ENCODE data around the gene METTL1. TPM values are rescaled to one million over a fixed set of nuclear protein-coding genes. Genes with fewer than 3 reads are reported as not detected.
A peak's percentile ranks its signal among the peaks of the same experiment; 100 is the strongest.

Gene METTL1
- total and polyA plus RNA-seq, 2 experiments from 2014 or later: 18.9 to 39.5 TPM

- Mint-ChIP-seq H3K4me1 (peaks cover 6% of the 10 kb centered on the region), H3K27me3 (ENCODE audit: insufficient read depth, low read depth, poor library complexity) (peaks cover 12% of the 10 kb centered on the region), H3K4me3 (no peak overlapping the region; the same call in 2 of the 3 replicates), H3K36me3 (ENCODE audit: low read depth) (peaks cover 3% of the 10 kb centered on the region; the same call in 2 of the 3 replicates), H3K27ac (no peak overlapping the region), H3K9me3 (no peaks in the 10 kb centered on the region; the same call in 2 of the 3 replicates)
- H3K4me1 ChIP-seq (ENCODE audit: insufficient read depth): no peaks in the 10 kb centered on the region
- no peaks in the 10 kb centered on the region for H3K36me3 ChIP-seq (ENCODE audit: insufficient read depth)
- no peaks in the 10 kb centered on the region for H3K79me2 ChIP-seq (replicated peaks; ENCODE audit: insufficient read depth)
- no peak overlapping the region for H3K27ac ChIP-seq (ENCODE audit: low read depth)
- H3K27me3 ChIP-seq (ENCODE audit: insufficient read depth): peaks cover 19% of the 10 kb centered on the region
- no peak overlapping the region for H2AFZ ChIP-seq
- no peak for ATAC-seq
- H3F3A ChIP-seq (replicated peaks; ENCODE audit: low read depth): no peaks in the 10 kb centered on the region
- no peak for DNase-seq (ENCODE audit: low spot score)
- no peaks in the 10 kb centered on the region; the same call in 1 of the 2 replicates for H4K20me1 ChIP-seq (replicated peaks; ENCODE audit: insufficient read depth)
- no peak for TF ChIP-seq JUNB (IDR thresholded peaks at IDR 0.05; ENCODE audit: unreplicated experiment)
- TF ChIP-seq, protein P1, sequence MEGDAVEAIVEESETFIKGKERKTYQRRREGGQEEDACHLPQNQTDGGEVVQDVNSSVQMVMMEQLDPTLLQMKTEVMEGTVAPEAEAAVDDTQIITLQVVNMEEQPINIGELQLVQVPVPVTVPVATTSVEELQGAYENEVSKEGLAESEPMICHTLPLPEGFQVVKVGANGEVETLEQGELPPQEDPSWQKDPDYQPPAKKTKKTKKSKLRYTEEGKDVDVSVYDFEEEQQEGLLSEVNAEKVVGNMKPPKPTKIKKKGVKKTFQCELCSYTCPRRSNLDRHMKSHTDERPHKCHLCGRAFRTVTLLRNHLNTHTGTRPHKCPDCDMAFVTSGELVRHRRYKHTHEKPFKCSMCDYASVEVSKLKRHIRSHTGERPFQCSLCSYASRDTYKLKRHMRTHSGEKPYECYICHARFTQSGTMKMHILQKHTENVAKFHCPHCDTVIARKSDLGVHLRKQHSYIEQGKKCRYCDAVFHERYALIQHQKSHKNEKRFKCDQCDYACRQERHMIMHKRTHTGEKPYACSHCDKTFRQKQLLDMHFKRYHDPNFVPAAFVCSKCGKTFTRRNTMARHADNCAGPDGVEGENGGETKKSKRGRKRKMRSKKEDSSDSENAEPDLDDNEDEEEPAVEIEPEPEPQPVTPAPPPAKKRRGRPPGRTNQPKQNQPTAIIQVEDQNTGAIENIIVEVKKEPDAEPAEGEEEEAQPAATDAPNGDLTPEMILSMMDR (conservative IDR thresholded peaks at IDR 0.05; ENCODE audit: low read depth in 2 of 2): 0 out of 4 replicates have a peak, but pooled peaks of 1 of the 2 experiments have one; percentile 12
- no peak overlapping the region for H3K4me2 ChIP-seq
- no peak overlapping the region for H3K4me3 ChIP-seq
- no peaks in the 10 kb centered on the region for H3K9me2 ChIP-seq (ENCODE audit: insufficient read depth)
Measured at GRCh38 chr12:57776247-57776587, 4.3 kb upstream of the METTL1 start.

GRCh38 chr12:57775563-57776246 is 3.8 kb upstream of the METTL1 start:
- no peaks in the 10 kb centered on the region for H3K9me2 ChIP-seq (ENCODE audit: insufficient read depth)
- TF ChIP-seq ZNF462 (CRISPR knock-in tag; IDR thresholded peaks at IDR 0.05): no peak
- TF ChIP-seq, protein P1 (conservative IDR thresholded peaks at IDR 0.05; ENCODE audit: low read depth in 2 of 2): peak; percentile 36 to 44
- no peak overlapping the region; the same call in 2 of the 3 replicates for H3K4me3 Mint-ChIP-seq

More at GRCh38 chr12:57775563-57776246, 3.8 kb upstream of the METTL1 start:
- Histone ChIP-seq H3K79me2 (replicated peaks; ENCODE audit: insufficient read depth) (no peaks in the 10 kb centered on the region), H4K20me1 (replicated peaks; ENCODE audit: insufficient read depth) (no peaks in the 10 kb centered on the region; the same call in 1 of the 2 replicates), H3F3A (replicated peaks; ENCODE audit: low read depth) (no peaks in the 10 kb centered on the region), H3K27ac (ENCODE audit: low read depth) (no peak overlapping the region), H2AFZ (no peak overlapping the region), H3K27me3 (ENCODE audit: insufficient read depth) (peaks cover 19% of the 10 kb centered on the region), H3K4me2 (no peak overlapping the region), H3K4me1 (ENCODE audit: insufficient read depth) (no peaks in the 10 kb centered on the region), H3K36me3 (ENCODE audit: insufficient read depth) (no peaks in the 10 kb centered on the region), H3K4me3 (no peak overlapping the region)
- H3K4me1 Mint-ChIP-seq: peaks cover 6% of the 10 kb centered on the region
- H3K9me3 Mint-ChIP-seq: no peaks in the 10 kb centered on the region; the same call in 2 of the 3 replicates
- no peak for ATAC-seq
- H3K27ac Mint-ChIP-seq: no peak overlapping the region
- peaks cover 12% of the 10 kb centered on the region for H3K27me3 Mint-ChIP-seq (ENCODE audit: insufficient read depth, low read depth, poor library complexity)
- peaks cover 7% of the 10 kb centered on the region for H3K36me3 Mint-ChIP-seq (ENCODE audit: low read depth)
- DNase-seq (ENCODE audit: low spot score): peak; percentile 34
